AG04450 (cell line): Measurements from ENCODE around the gene CFAP99. TPM values are rescaled to one million over a fixed set of nuclear protein-coding genes. Genes with fewer than 3 reads are reported as not detected.

Source experiments
- CTCF ChIA-PET: fragments of 300-600, 350-600 bp; formaldehyde crosslinking; extraction: SDS; loops from one replicate; lab custom pipeline; 2022; ENCODE audit warnings: antibody characterized with exemption, inconsistent platforms; lab: Charles Lee
- POLR2A ChIA-PET: fragments of 350-600 bp; formaldehyde crosslinking; extraction: SDS; loops from one replicate; lab custom pipeline; 2021; ENCODE audit warnings: antibody characterized with exemption, inconsistent platforms; lab: Yijun Ruan, JAX
- DNase-seq: peaks from one replicate; pipeline ENCODE4 v3.0.0-alpha.2; 2011; ENCODE audit warnings: low read depth, low spot score
- H3K27ac ChIP-seq: one replicate; pipeline ENCODE4 v1.5.1; 2012; ENCODE audit warnings: low read depth, low read length, control low read depth
- H3K27me3 ChIP-seq: one replicate; pipeline ENCODE4 v1.6.0; 2012; ENCODE audit warnings: low read length; ENCODE audit not compliant: control insufficient read depth, insufficient read depth
- H3K4me3 ChIP-seq: 2 replicates; pipeline ENCODE4 v1.5.1; 2011; ENCODE audit warnings: mild to moderate bottlenecking, low read depth, low read length, control low read depth
- H3K9me3 ChIP-seq: 2 replicates; pipeline ENCODE4 v1.5.1; 2012; ENCODE audit warnings: low read length; ENCODE audit not compliant: control insufficient read depth, insufficient read depth
- polyA plus RNA-seq: library from polyadenylated mRNA; depleted of rRNA; stranded (reverse); fragments of >200 nt; gene quantifications from 2 replicates; pipeline ENCODE4 v1.2.3, GENCODE V29; 2011
- TF ChIP-seq, protein P1 (sequence below): IDR thresholded peaks from 2 replicates; pipeline ENCODE4 v1.5.1; 2011; ENCODE audit warnings: low read depth, low read length, control low read depth, inconsistent platforms

Gene CFAP99
- polyA plus RNA-seq, 1 experiment, result not detected

DNA sequence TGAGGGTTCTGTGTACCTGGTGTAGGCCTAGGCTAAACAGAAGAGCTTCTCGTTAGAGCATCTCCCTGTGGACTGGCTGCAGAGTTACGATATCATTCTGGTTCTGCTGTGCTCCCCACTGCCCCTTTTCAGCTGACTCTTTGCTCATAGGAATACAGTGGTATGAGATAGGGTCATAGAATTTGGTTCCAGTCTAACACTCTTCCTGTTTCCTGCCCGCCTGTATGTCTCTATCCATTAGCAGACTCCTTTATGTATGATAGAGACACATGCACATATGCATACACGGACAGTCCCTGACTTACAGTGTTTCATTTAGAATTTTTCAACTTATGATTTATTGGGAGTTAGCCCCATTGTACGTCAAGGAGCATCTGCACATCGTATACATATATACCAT, 65.4 kb downstream of the CFAP99 start:
- H3K9me3 ChIP-seq, result no peaks in the 10 kb centered on the region
- TF ChIP-seq, protein P1, sequence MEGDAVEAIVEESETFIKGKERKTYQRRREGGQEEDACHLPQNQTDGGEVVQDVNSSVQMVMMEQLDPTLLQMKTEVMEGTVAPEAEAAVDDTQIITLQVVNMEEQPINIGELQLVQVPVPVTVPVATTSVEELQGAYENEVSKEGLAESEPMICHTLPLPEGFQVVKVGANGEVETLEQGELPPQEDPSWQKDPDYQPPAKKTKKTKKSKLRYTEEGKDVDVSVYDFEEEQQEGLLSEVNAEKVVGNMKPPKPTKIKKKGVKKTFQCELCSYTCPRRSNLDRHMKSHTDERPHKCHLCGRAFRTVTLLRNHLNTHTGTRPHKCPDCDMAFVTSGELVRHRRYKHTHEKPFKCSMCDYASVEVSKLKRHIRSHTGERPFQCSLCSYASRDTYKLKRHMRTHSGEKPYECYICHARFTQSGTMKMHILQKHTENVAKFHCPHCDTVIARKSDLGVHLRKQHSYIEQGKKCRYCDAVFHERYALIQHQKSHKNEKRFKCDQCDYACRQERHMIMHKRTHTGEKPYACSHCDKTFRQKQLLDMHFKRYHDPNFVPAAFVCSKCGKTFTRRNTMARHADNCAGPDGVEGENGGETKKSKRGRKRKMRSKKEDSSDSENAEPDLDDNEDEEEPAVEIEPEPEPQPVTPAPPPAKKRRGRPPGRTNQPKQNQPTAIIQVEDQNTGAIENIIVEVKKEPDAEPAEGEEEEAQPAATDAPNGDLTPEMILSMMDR, result no peak
- ChIA-PET POLR2A (interaction anchor here (0.6 kb wide), 1 partner anchor 135 kb away, joined by 4 read pairs; no protein-coding TSS in a partner anchor), CTCF (interaction anchor here (0.9 kb wide), 1 partner anchor 264 kb away, joined by 3 read pairs; no protein-coding TSS in a partner anchor)
- DNase-seq, result no peak
- no peak overlapping the region for H3K27ac ChIP-seq
- H3K4me3 ChIP-seq, result no peak overlapping the region
- H3K27me3 ChIP-seq, result no peaks in the 10 kb centered on the region

GRCh38 chr4:2484993-2485392, 66.2 kb downstream of the CFAP99 start:
- Histone ChIP-seq H3K9me3 (no peaks in the 10 kb centered on the region), H3K27ac (no peak overlapping the region), H3K27me3 (no peaks in the 10 kb centered on the region), H3K4me3 (no peak overlapping the region)
- CTCF ChIA-PET, result interaction anchor here (1.3 kb wide), 1 partner anchor 265 kb away, joined by 4 read pairs; no protein-coding TSS in a partner anchor
- DNase-seq, result no peak
- TF ChIP-seq, protein P1, result no peak
- POLR2A ChIA-PET, result no interaction called here

GRCh38 chr4:2485956-2486355, 67.2 kb downstream of the CFAP99 start:
- TF ChIP-seq, protein P1, result no peak
- Histone ChIP-seq H3K9me3 (no peaks in the 10 kb centered on the region), H3K4me3 (no peak overlapping the region), H3K27ac (no peak overlapping the region), H3K27me3 (no peaks in the 10 kb centered on the region)
- CTCF ChIA-PET, result interaction anchor here (1.3 kb wide), 1 partner anchor 266 kb away, joined by 4 read pairs; no protein-coding TSS in a partner anchor
- DNase-seq, result no peak
- POLR2A ChIA-PET, result no interaction called here

DNA sequence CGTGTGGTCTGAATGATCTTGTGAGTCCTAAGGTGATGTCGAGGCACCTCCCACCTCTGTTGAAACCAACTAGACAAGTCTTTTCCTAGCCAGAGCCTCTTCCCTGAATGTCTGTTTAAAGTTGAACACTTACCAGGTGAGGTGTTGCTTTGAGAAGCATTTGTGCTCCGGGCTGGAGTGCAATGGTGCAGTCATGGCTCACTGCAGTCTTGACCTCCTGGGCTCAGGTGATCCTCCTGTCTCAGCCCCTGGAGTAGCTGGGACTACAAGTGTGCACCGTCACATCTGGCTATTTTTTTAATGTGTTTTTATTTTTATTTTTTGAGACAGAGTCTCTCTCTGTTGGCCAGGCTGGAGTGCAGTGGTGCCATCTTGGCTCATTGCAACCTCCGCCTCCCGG, 68.2 kb downstream of the CFAP99 start:
- POLR2A ChIA-PET, result no interaction called here
- CTCF ChIA-PET, result no interaction called here
- no peaks in the 10 kb centered on the region for H3K27me3 ChIP-seq
- TF ChIP-seq, protein P1, result no peak
- H3K27ac ChIP-seq, result no peak overlapping the region
- no peak for DNase-seq
- H3K9me3 ChIP-seq, result no peaks in the 10 kb centered on the region
- H3K4me3 ChIP-seq, result no peak overlapping the region

DNA sequence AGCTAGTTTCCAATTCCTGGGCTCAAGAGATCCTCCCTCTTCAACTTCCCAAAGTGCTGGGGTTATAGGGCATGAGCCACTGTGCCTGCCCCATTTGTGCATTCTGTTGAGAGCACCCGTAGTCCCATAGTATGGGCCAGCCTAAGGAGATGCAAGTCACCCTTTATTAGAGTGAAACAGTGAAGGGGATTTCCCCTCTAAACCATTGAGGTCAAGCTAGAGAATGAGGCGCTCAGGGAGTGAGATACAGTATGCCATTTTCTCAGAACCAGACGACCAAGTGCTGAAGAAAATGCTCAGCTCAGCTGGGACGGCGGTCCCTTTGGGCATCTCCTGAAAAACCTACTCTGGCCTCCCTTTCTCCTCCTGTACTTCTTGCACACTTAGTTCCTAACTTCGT, 68.9 kb downstream of the CFAP99 start:
- TF ChIP-seq, protein P1, result no peak
- CTCF ChIA-PET, result no interaction called here

More for the DNA sequence above, 68.9 kb downstream of the CFAP99 start:
- no peaks in the 10 kb centered on the region for H3K27me3 ChIP-seq
- H3K4me3 ChIP-seq, result no peak overlapping the region
- no peak overlapping the region for H3K27ac ChIP-seq
- POLR2A ChIA-PET, result no interaction called here
- no peaks in the 10 kb centered on the region for H3K9me3 ChIP-seq
- DNase-seq, result no peak
